HepG2 (cell line): ENCODE results near the gene EEF1E1. TPM values are rescaled to one million over a fixed set of nuclear protein-coding genes. Genes with fewer than 3 reads are reported as not detected.
A peak's percentile ranks its signal among the peaks of the same experiment; 100 is the strongest.

Source experiments
- CEBPB ChIP-seq: IDR thresholded peaks from 2 replicates; pipeline ENCODE4 v1.6.1; 2011; ENCODE audit warnings: low read depth, low read length, improper control_type of control experiment, borderline replicate concordance
- FIP1L1 ChIP-seq: fragments of 200-400 bp; formaldehyde crosslinking; IDR thresholded peaks from 2 replicates; pipeline ENCODE4 v1.6.1; 2018; ENCODE audit warnings: low read depth, mild to moderate bottlenecking, low read length, moderate library complexity, borderline replicate concordance; ENCODE audit not compliant: insufficient read depth
- FOSL1 ChIP-seq: sonication (generic); formaldehyde crosslinking; IDR thresholded peaks from 2 replicates; pipeline ENCODE4 v1.9.0; 2021; ENCODE audit warnings: missing genetic modification reagents, borderline replicate concordance
- KDM5B ChIP-seq: sonication (generic); formaldehyde crosslinking; IDR thresholded peaks from 2 replicates; pipeline ENCODE4 v1.4.0; 2020; ENCODE audit warnings: missing genetic modification reagents, mild to moderate bottlenecking, borderline replicate concordance
- KDM6A ChIP-seq: IDR thresholded peaks from 2 replicates; pipeline ENCODE4 v1.6.1; 2016; ENCODE audit warnings: low read depth
- MTA3 ChIP-seq: sonication (generic); formaldehyde crosslinking; IDR thresholded peaks from 2 replicates; pipeline ENCODE4 v1.4.0; 2020; ENCODE audit warnings: missing genetic modification reagents
- SATB2 ChIP-seq: sonication (generic); formaldehyde crosslinking; IDR thresholded peaks from 2 replicates; pipeline ENCODE4 v1.5.0; 2020; ENCODE audit warnings: missing genetic modification reagents
- SCMH1 ChIP-seq: sonication (generic); formaldehyde crosslinking; IDR thresholded peaks from 2 replicates; pipeline ENCODE4 v1.9.0; 2021; ENCODE audit warnings: missing genetic modification reagents, mild to moderate bottlenecking, borderline replicate concordance
- SKI ChIP-seq: fragments of 450-650 bp; IDR thresholded peaks from one replicate; pipeline ENCODE4 v1.6.1; 2018; ENCODE audit warnings: mild to moderate bottlenecking; ENCODE audit not compliant: partially characterized antibody
- SP4 ChIP-seq: sonication (generic); formaldehyde crosslinking; IDR thresholded peaks from 2 replicates; pipeline ENCODE4 v1.8.1; 2023; ENCODE audit warnings: mild to moderate bottlenecking, missing genetic modification reagents
- STAG1 ChIP-seq: sonication (generic); formaldehyde crosslinking; IDR thresholded peaks from 2 replicates; pipeline ENCODE4 v1.4.0; 2020; ENCODE audit warnings: missing genetic modification reagents
- XBP1 ChIP-seq: sonication (generic); formaldehyde crosslinking; IDR thresholded peaks from 2 replicates; pipeline ENCODE4 v1.5.0; 2020; ENCODE audit warnings: missing genetic modification reagents
- ZNF264 ChIP-seq: sonication (generic); formaldehyde crosslinking; IDR thresholded peaks from 2 replicates; pipeline ENCODE4 v1.4.0; 2020; ENCODE audit warnings: missing genetic modification reagents
- ZNF282 ChIP-seq: fragments of 450-650 bp; IDR thresholded peaks from 2 replicates; pipeline ENCODE4 v1.6.1; 2018; ENCODE audit not compliant: partially characterized antibody
- ZNF615 ChIP-seq: sonication (generic); formaldehyde crosslinking; IDR thresholded peaks from 2 replicates; pipeline ENCODE4 v1.5.0; 2020; ENCODE audit warnings: mild to moderate bottlenecking, missing genetic modification reagents, borderline replicate concordance
- ZNF674 ChIP-seq: sonication (generic); formaldehyde crosslinking; IDR thresholded peaks from 2 replicates; pipeline ENCODE4 v1.5.0; 2020; ENCODE audit warnings: low read depth, mild to moderate bottlenecking, missing genetic modification reagents
- ZNF788 ChIP-seq: sonication (generic); formaldehyde crosslinking; IDR thresholded peaks from 2 replicates; pipeline ENCODE4 v1.5.0; 2020; ENCODE audit warnings: mild to moderate bottlenecking, missing genetic modification reagents, borderline replicate concordance
- ZNF891 ChIP-seq: sonication (generic); formaldehyde crosslinking; IDR thresholded peaks from 2 replicates; pipeline ENCODE4 v1.5.0; 2020; ENCODE audit warnings: mild to moderate bottlenecking, missing genetic modification reagents
- polyA plus RNA-seq, 8 experiments: library from polyadenylated mRNA; depleted of rRNA in 3 of 8; stranded (reverse) in 7 of 8; unstranded in 1 of 8; fragments of >200 nt; fragmentation: Illumina TruSeq in 4 of 8; extraction: Trizol in 4 of 8; gene quantifications; 2 replicates each; pipeline versions ENCODE4 v1.2.1 to v1.2.3, GENCODE V29; 2011 to 2016; ENCODE audit warnings: low read depth in 4 of 8, missing spikeins in 1 of 8, mixed read lengths in 1 of 8; ENCODE audit not compliant: insufficient read depth in 1 of 8
- total RNA-seq, 5 experiments: library from RNA; depleted of rRNA; stranded (reverse); fragments of >200 nt; fragmentation: Illumina TruSeq; extraction: Trizol; gene quantifications; 2 replicates each; pipeline ENCODE4 v1.2.3, GENCODE V29; 2016; ENCODE audit warnings: low read depth in 1 of 5
- TF ChIP-seq, protein P1 (sequence below): sonication (generic); formaldehyde crosslinking; IDR thresholded peaks from 2 replicates; pipeline ENCODE4 v1.9.0; 2021; ENCODE audit warnings: missing genetic modification reagents, borderline replicate concordance
- TF ChIP-seq, protein P2 (sequence below): sonication (generic); formaldehyde crosslinking; IDR thresholded peaks from 2 replicates; pipeline ENCODE4 v1.4.0; 2020; ENCODE audit warnings: low read depth, mild to moderate bottlenecking, missing genetic modification reagents

Gene EEF1E1
- total and polyA plus RNA-seq, 2 of the 13 experiments (the other 11 are each of a cell fraction or from before 2014, with no cell fraction given): 128 to 188 TPM

DNA sequence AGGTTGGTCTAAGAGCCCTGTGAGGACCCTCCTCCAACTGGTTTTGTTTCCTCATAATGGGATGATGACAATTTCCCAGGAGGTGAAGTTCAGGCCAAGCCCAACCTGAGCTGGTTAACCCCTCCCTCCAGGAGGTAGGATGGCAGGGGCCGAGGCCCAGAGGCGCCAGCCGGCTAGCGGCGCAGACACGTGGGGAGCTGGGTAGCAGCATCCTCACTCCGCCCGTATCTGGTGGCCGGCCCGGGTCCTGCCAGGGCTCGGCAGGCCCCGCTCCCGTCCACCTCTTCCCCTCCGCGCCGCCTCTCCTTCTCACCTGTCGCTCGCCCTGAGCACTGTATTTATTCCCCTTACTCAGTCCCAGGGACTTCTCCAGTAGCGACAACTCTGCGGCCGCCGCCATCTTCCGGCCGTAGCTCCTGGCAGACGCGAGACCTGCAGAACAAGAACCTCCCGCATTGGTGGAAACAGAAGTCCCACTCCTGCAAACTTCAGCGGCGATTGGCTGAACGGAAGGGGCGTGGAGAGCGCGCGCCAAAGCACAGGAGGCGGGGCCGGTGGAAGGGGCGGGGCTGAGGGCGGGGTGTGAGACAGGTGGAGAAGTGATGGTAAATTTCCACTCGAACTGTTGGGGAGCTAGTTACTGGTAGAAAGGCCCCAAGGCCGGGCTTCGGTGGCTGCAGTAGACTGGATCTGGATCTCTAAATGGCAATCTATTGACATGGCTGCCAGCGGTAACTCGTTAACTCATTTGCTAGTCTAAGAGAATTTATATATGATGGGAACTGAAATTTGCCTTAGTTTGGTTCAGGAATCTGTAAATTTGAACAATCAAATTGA lies at the start of gene EEF1E1 (continued):
- TF ChIP-seq XBP1 (no peak), ZNF615 (CRISPR knock-in tag) (peak; percentile 89; the same call in 1 of the 2 replicates), STAG1 (CRISPR knock-in tag) (no peak), FIP1L1 (0 out of 2 replicates have a peak, but pooled peaks have one; percentile 14), KDM5B (0 out of 2 replicates have a peak, but pooled peaks have one; percentile 84), ZNF788 (CRISPR knock-in tag) (peak; percentile 77; the same call in 1 of the 2 replicates), ZNF674 (no peak; the same call in 1 of the 2 replicates), SATB2 (CRISPR knock-in tag) (no peak), ZNF282 (no peak), MTA3 (no peak), ZNF891 (CRISPR knock-in tag) (peak; percentile 75; the same call in 1 of the 2 replicates), SP4 (CRISPR knock-in tag) (peak; percentile 97), ZNF264 (CRISPR knock-in tag) (peak; percentile 26; the same call in 1 of the 2 replicates), SKI (peak; percentile 66), KDM6A (CRISPR knock-in tag) (0 out of 2 replicates have a peak, but pooled peaks have one; percentile 25), FOSL1 (CRISPR knock-in tag) (no peak), SCMH1 (CRISPR knock-in tag) (no peak), CEBPB (no peak)
- TF ChIP-seq, protein P1, sequence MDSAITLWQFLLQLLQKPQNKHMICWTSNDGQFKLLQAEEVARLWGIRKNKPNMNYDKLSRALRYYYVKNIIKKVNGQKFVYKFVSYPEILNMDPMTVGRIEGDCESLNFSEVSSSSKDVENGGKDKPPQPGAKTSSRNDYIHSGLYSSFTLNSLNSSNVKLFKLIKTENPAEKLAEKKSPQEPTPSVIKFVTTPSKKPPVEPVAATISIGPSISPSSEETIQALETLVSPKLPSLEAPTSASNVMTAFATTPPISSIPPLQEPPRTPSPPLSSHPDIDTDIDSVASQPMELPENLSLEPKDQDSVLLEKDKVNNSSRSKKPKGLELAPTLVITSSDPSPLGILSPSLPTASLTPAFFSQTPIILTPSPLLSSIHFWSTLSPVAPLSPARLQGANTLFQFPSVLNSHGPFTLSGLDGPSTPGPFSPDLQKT: no peak
- TF ChIP-seq, protein P2, sequence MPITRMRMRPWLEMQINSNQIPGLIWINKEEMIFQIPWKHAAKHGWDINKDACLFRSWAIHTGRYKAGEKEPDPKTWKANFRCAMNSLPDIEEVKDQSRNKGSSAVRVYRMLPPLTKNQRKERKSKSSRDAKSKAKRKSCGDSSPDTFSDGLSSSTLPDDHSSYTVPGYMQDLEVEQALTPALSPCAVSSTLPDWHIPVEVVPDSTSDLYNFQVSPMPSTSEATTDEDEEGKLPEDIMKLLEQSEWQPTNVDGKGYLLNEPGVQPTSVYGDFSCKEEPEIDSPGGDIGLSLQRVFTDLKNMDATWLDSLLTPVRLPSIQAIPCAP (CRISPR knock-in tag): 0 out of 2 replicates have a peak, but pooled peaks have one; percentile 75
